GM10266 (cell line): ENCODE measurements around the gene DNAH17.

Experiments used
- DNase-seq: peaks from one replicate; pipeline ENCODE4 v3.0.0; 2012; ENCODE audit errors: extremely low spot score
- TF ChIP-seq, protein P1 (sequence below): IDR thresholded peaks from 2 replicates; pipeline ENCODE4 v1.5.1; 2012; ENCODE audit warnings: mild to moderate bottlenecking, low read depth; ENCODE audit not compliant: control insufficient read depth, insufficient read depth; ENCODE audit errors: missing control alignments

Gene DNAH17

DNA sequence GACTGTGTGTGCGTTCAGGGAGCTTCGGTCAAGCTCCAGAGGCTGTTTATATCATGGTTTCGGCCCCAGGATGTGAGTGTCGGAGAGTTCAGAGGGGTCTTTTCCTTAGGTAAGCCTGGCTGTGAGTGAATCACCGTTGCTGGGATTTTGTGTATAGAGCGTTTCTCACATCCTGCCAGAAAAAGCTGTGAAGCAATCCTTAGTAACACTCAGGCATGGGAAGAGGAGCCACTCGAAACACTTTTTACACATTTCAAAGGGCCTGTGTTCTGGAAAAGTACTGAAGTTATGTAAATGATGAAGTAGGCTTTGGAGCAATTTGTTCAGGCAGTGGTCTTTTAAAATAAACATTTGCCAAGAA lies 198.1 kb downstream of the DNAH17 start:
- no peak for DNase-seq
- TF ChIP-seq, protein P1, sequence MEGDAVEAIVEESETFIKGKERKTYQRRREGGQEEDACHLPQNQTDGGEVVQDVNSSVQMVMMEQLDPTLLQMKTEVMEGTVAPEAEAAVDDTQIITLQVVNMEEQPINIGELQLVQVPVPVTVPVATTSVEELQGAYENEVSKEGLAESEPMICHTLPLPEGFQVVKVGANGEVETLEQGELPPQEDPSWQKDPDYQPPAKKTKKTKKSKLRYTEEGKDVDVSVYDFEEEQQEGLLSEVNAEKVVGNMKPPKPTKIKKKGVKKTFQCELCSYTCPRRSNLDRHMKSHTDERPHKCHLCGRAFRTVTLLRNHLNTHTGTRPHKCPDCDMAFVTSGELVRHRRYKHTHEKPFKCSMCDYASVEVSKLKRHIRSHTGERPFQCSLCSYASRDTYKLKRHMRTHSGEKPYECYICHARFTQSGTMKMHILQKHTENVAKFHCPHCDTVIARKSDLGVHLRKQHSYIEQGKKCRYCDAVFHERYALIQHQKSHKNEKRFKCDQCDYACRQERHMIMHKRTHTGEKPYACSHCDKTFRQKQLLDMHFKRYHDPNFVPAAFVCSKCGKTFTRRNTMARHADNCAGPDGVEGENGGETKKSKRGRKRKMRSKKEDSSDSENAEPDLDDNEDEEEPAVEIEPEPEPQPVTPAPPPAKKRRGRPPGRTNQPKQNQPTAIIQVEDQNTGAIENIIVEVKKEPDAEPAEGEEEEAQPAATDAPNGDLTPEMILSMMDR, result no peak

DNA sequence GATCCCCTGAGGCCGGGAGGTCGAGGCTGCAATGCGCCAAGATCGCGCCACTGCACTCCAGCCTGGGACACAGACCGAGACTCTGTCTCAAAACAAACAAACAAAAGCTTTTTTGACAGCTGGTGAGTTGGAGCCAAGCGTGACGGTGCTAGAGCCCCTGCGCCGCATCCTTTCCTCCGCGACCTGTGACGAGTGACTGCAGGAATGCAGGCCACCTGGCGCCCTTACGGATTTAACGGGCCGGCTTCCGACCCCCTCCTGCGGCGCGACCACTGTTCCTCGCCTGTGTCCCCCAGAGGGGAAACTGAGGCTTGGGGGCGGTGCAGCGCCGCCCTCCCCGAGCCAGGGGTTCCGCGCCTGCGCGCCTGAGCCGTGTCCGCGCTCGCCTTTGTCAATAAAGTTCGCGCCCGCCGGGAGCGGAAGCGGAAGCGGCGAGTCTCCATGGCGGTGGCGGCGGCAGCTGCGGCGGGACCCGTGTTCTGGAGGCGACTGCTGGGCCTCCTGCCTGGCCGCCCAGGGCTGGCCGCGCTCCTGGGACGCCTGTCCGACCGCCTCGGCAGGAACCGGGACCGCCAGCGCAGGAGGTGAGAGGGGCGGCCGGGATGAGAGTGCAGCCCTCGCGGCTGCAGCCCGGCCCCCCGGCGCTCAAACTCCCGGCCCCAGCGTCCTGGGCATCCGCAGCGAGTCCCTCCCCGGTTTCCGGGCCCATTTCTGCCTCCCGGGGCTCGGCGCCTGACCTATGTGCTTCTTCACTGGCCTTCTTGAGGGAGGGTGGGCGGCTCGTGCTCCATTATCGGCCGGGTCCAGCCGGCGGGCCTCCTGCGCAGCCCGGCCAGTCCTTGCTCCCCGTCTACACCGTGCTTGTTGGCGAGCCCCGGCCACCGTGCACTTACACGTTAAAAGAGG lies 198.7 kb downstream of the DNAH17 start, which contains the start of gene PGS1:
TSS of gene PGS1 (plus strand) at position 425 of the 906 bp plus-strand sequence. CDS start at position 442, 17 bp downstream.
- DNase-seq, result peak; percentile 84
- TF ChIP-seq, protein P1, result no peak

DNA sequence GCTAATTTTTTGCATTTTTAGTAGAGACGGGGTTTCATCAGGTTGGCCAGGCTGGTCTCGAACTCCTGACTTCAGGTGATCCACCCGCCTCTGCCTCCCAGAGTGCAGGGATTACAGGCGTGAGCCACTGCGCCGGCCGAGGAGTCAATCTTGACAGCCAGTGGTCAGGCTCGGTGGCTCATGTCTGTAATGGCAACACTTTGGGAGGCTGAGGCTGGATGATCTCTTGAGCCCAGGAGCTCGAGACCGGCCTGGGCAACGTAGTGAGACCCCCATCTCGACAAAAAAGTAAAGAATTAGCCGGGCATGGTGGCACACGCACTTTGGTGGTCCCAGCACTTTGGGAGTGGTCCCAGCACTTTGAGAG lies 199.4 kb downstream of the DNAH17 start:
- DNase-seq, result no peak
- TF ChIP-seq, protein P1, result no peak

- no peak for DNase-seq
- TF ChIP-seq, protein P1, result no peak
These were observed 201.0 kb downstream of the DNAH17 start for GRCh38 chr17:78376161-78376560.

GRCh38 chr17:78375401-78376151 lies 201.6 kb downstream of the DNAH17 start:
- TF ChIP-seq, protein P1, result no peak
- DNase-seq, result no peak

GRCh38 chr17:78374631-78375274 lies 202.4 kb downstream of the DNAH17 start:
- TF ChIP-seq, protein P1, result no peak
- no peak for DNase-seq
